Upper lobe of right lung (tissue), 1 donor: ENCODE measurements around the gene METTL17. TPM values are rescaled to one million over a fixed set of nuclear protein-coding genes. Genes with fewer than 3 reads are reported as not detected.
"Not testable (repeated sequence)": the region's sequence is repeated elsewhere in the genome, so short reads cannot be mapped to it uniquely, and the experiment has no call there.

Source experiments
- ATAC-seq: fragments of 200-7000 bp; cut with Tn5 transposase; one replicate; pipeline ENCODE4 v1.9.1; 2020; ENCODE audit warnings: mild to moderate bottlenecking, moderate library complexity
- DNase-seq: peaks from one replicate; pipeline ENCODE4 v3.0.0-alpha.2; 2020
- H3K27ac ChIP-seq: fragments of 200-600 bp; one replicate; pipeline ENCODE4 v1.8.0; 2022
- H3K27me3 ChIP-seq: fragments of 200-600 bp; one replicate; pipeline ENCODE4 v1.8.0; 2022; ENCODE audit warnings: mild to moderate bottlenecking
- H3K36me3 ChIP-seq: fragments of 200-600 bp; one replicate; pipeline ENCODE4 v1.8.0; 2022
- H3K4me1 ChIP-seq: fragments of 200-600 bp; one replicate; pipeline ENCODE4 v1.8.0; 2022
- H3K4me3 ChIP-seq: fragments of 200-600 bp; one replicate; pipeline ENCODE4 v1.8.0; 2022; ENCODE audit warnings: mild to moderate bottlenecking
- H3K9me3 ChIP-seq: fragments of 200-600 bp; one replicate; pipeline ENCODE4 v1.8.0; 2022
- CTCF ChIP-seq: fragments of 200-600 bp; IDR thresholded peaks from one replicate; pipeline ENCODE4 v1.8.0; 2022; ENCODE audit warnings: antibody characterized with exemption
- intact Hi-C: fragments of 100-400 bp; cut with DNase I; formaldehyde crosslinking; loops from one replicate; pipeline ENCODE4 v1.11.0; 2022
- total RNA-seq: library from RNA; stranded (reverse); fragmentation: NEBNext Ultra II Directional; extraction: Animal tissue kit (Norgen Biotek cat#: 25700); gene quantifications from one replicate; pipeline ENCODE4 v1.2.1, GENCODE V29; 2021
- donor health status: DM: no; HTN: yes; CAD: no; lungs with severe emphysema.

The METTL17 gene
- total RNA-seq, 1 donor from 2014 or later: 51.0 TPM

GRCh38 chr14:20978687-20979086, 11.1 kb upstream of the METTL17 start:
- Histone ChIP-seq H3K4me1 (no peaks in the 10 kb centered on the region), H3K36me3 (no peaks in the 10 kb centered on the region), H3K27me3 (no peaks in the 10 kb centered on the region), H3K9me3 (no peaks in the 10 kb centered on the region), H3K4me3 (no peak overlapping the region), H3K27ac (no peak overlapping the region)
- intact Hi-C loops: no loop called here
- no peak for DNase-seq
- TF ChIP-seq CTCF: no peak
- no peak for ATAC-seq

- intact Hi-C loops: no loop called here
- H3K9me3 ChIP-seq: no peaks in the 10 kb centered on the region
- no peak for TF ChIP-seq CTCF
Measured at GRCh38 chr14:20980906-20981305, 8.9 kb upstream of the METTL17 start.

GRCh38 chr14:20982646-20983369, 7.0 kb upstream of the METTL17 start:
- no peak for TF ChIP-seq CTCF
- no peaks in the 10 kb centered on the region for H3K36me3 ChIP-seq
- DNase-seq: no peak
- no peak for ATAC-seq
- H3K9me3 ChIP-seq: no peaks in the 10 kb centered on the region
- no peaks in the 10 kb centered on the region for H3K4me1 ChIP-seq
- intact Hi-C loops: no loop called here
- H3K27me3 ChIP-seq: no peaks in the 10 kb centered on the region
- no peak overlapping the region for H3K4me3 ChIP-seq
- H3K27ac ChIP-seq: no peak overlapping the region

More at GRCh38 chr14:20980906-20981305, 8.9 kb upstream of the METTL17 start:
- Histone ChIP-seq H3K27ac (no peak overlapping the region), H3K4me1 (no peaks in the 10 kb centered on the region), H3K27me3 (no peaks in the 10 kb centered on the region), H3K36me3 (no peaks in the 10 kb centered on the region), H3K4me3 (no peak overlapping the region)
- ATAC-seq (no peak), DNase-seq (no peak)

GRCh38 chr14:20985650-20986049, 4.1 kb upstream of the METTL17 start:
- intact Hi-C loops, ATAC-seq, H3K4me3 ChIP-seq, H3K9me3 ChIP-seq, H3K4me1 ChIP-seq, DNase-seq, H3K27me3 ChIP-seq, H3K27ac ChIP-seq, H3K36me3 ChIP-seq: not testable (repeated sequence)

GRCh38 chr14:20986811-20987210, 3.0 kb upstream of the METTL17 start:
- Histone ChIP-seq H3K4me3 (no peak overlapping the region), H3K4me1 (peaks cover 21% of the 10 kb centered on the region), H3K27me3 (no peaks in the 10 kb centered on the region), H3K9me3 (no peaks in the 10 kb centered on the region), H3K36me3 (peaks cover 5% of the 10 kb centered on the region), H3K27ac (no peak overlapping the region)
- ATAC-seq (no peak), DNase-seq (no peak)
- no peak for TF ChIP-seq CTCF
- intact Hi-C loops: no loop called here

GRCh38 chr14:20988717-20989470, 886 bp upstream of the METTL17 start:
- intact Hi-C loops: no loop called here
- Histone ChIP-seq H3K27me3 (no peaks in the 10 kb centered on the region), H3K4me1 (peaks cover 22% of the 10 kb centered on the region), H3K36me3 (peaks cover 26% of the 10 kb centered on the region), H3K9me3 (no peaks in the 10 kb centered on the region), H3K27ac (peak overlapping the region; percentile 84), H3K4me3 (peak overlapping the region; percentile 91)
- no peak for ATAC-seq
- no peak for DNase-seq
- TF ChIP-seq CTCF: no peak
